ENCODE results near the gene IDNK.

DNA sequence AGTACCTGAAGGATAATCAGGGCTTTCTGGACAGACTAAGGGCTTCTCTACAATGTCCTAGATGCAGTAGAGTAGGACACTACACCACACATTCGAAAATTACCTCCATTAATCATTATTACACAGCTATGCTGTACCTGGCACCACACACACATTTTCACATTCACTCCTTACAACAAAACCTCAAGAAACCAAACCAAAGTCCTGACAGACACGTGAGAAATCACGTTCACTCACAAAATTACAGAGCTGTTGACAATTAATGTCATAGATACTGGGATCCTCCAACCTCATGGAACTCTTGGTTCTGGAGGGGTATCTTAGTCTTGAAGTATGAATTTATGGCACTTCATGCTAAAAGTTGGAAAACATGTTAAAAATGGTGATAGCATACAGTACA, 68.5 kb downstream of the IDNK start:
- TF ChIP-seq, protein P1, sequence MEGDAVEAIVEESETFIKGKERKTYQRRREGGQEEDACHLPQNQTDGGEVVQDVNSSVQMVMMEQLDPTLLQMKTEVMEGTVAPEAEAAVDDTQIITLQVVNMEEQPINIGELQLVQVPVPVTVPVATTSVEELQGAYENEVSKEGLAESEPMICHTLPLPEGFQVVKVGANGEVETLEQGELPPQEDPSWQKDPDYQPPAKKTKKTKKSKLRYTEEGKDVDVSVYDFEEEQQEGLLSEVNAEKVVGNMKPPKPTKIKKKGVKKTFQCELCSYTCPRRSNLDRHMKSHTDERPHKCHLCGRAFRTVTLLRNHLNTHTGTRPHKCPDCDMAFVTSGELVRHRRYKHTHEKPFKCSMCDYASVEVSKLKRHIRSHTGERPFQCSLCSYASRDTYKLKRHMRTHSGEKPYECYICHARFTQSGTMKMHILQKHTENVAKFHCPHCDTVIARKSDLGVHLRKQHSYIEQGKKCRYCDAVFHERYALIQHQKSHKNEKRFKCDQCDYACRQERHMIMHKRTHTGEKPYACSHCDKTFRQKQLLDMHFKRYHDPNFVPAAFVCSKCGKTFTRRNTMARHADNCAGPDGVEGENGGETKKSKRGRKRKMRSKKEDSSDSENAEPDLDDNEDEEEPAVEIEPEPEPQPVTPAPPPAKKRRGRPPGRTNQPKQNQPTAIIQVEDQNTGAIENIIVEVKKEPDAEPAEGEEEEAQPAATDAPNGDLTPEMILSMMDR (conservative IDR thresholded peaks at IDR 0.05; ENCODE audit: low read length): no peak
- TF ChIP-seq EZH2phosphoT487 (IDR thresholded peaks at IDR 0.05; ENCODE audit: borderline replicate concordance): no peak

Measured in Loucy (cell line).